Measurements from ENCODE around the gene CTRB2.
"Not testable (repeated sequence)": the region's sequence is repeated elsewhere in the genome, so short reads cannot be mapped to it uniquely, and the experiment has no call there.

The CTRB2 gene

GRCh38 chr16:75241955-75242354 is 35.0 kb upstream of the CTRB2 start:
- DNase-seq = no peak

DNA sequence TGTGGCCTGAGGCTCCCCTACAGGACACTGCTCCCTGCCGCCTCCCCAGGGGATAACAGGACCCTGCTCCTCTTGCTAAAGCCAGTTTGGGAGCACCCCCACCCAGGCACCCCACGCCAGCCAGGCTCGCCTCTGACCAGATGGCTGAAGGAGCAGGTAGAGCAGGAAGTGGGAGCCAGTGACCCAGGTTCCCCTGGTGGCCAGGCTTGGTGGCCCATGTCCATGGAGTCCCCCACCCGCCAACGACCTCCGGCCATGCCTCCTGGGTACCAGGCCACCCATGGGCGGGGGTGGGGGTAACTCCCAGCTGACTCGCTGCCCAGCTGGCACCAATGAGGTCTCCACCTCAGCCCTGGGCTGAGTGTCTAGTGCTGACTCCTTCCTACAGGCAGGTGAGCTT is 34.5 kb upstream of the CTRB2 start:
- no peak for DNase-seq

DNA sequence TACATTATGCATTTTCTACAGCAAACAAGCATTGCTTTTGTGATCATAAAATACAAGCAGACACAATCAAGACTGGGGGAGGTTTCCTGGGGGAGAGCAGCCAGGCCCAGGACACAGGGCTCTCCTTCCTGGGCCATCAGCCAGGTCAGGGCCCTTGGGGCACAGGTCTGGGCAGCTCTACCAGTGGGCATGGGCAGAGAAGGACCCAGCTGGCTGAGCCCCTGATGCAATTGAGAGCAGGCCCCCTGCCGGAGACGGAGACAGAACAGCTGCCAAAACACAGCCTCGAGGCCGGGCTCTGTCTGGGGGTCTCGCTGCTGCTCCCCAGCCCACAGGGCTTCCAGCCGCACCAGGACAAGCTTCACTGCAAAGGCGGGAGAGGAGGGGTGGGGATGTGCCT is 33.7 kb upstream of the CTRB2 start:
- DNase-seq = not testable (repeated sequence)

DNA sequence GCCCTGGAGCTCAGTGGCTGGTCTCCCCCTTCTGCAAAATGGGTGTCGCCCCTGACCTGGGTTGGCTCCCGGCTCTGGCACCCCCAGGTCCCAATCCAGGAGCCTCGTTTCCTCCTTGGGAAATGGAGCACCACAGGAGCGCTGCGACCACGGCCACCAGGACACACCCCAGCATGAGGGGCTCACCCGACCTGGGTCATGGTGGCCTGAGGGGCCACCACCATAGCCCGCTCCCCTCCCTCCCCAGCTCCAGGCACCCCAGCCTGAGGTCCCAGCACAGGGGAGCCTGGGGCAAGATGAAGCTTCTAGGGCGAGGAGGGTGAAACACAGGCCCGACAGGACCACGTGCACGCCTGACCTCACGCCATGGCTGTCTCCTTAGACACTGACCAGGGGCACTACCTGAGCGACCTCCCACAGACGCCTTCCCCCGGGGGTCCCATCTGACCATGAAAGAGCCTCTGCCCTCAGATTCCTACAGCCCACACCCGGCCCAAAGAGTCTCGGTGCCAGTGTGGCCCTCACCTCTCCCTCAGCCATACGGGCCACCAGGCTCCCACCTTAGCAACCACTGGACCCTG is 32.7 kb upstream of the CTRB2 start:
- no peak for DNase-seq

- DNase-seq = peak; percentile 62
Measured at GRCh38 chr16:75238853-75239541, 32.0 kb upstream of the CTRB2 start.

- DNase-seq = peak; percentile 65
Measured at GRCh38 chr16:75238132-75238852, 31.3 kb upstream of the CTRB2 start.

- DNase-seq = no peak
Measured at GRCh38 chr16:75237398-75238131, 30.6 kb upstream of the CTRB2 start.

DNA sequence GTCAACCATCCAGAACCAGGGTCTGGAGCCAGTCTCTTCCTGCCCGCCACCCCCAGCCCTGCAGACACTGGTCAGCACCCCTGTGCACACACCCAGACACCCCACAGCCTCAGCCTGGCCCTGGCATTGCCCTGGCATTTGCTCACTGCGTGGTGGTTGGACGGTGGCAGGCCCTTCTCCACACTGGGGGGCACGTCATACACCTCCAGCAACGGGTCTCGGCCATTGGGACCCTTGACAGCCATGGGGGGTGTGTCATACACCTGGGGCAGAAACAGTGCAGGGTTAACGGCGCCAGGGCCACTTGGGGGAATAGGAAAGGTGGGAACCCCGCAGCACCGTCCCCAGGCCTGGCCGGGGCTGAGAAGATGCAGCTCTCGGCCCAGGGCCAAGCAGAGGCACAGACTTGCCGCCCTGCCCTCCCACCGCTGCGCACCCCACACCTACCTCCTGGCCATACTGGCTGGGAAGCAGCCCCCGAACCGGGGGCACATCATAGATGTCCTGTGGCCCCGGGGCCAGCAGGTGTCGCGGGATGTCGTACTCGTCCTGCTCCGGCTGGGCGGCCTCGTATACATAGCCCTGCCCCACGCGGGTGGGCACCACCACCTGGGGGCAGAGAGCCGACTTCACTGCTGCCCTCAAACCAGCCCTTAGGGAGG is 29.9 kb upstream of the CTRB2 start:
- no peak for DNase-seq

- no peak for DNase-seq
Measured at GRCh38 chr16:75236232-75236631, 29.3 kb upstream of the CTRB2 start.

DNA sequence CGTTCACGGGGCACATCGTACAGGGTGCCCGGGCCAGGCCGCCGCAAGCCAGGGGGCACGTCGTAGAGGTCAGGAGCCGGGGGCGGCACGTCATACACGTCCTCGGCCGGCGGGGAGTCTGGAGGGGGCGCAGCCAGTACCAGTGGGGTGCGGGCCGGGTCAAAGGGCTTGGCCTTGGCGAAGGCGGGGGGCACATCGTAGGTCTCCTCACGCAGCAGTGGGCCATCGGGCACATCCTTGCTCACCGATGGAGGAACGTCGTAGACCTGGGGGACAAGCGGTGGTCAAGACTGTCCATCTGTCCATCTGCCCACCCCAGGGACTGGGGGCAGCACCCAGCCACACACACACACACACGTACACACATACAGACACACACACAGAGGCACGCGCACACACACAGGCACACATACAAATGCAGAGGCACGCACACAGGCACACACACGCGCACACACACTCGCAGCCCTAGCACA is 28.8 kb upstream of the CTRB2 start:
- DNase-seq = no peak

DNA sequence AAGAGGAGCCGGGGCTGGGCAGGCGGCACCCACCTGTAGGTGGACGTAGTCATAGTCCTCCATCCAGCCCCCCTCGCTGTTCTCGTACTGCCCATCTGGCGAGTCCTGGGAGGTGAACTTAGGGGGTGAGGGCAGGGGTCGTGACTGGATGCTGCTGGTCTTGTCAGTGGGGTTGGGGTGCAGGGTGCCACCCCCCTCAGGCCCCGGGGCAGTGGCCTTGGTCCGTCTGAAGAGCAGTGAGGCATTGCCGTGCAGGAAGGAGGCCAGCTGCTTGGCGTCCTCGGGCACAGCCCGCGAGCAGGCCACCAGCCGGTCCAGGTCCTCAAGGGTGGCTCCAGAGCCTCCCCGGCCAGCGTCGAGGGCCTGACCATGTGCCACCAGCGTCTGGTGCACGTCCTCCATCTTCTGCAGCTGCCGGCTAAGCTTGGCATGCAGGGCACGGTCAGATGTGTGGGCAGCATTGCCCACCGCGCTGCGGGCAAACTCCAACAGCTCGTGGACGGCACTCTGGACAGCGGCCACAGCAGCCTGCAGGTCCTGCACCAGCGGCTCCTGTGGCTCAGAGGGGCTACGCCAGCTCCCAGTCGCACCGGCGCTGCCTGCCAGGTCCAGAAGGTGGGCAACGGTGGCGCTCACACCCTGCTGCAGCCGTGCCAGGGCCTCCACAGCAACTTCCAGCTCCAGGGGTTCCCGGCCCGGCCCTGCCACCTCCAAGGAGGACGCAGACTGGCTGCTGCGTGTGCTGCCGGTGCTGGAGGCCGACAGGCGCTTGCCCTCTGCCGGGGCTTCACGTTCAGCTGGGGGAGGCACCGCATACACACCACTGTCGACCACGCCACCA is 28.1 kb upstream of the CTRB2 start:
- DNase-seq = no peak

DNA sequence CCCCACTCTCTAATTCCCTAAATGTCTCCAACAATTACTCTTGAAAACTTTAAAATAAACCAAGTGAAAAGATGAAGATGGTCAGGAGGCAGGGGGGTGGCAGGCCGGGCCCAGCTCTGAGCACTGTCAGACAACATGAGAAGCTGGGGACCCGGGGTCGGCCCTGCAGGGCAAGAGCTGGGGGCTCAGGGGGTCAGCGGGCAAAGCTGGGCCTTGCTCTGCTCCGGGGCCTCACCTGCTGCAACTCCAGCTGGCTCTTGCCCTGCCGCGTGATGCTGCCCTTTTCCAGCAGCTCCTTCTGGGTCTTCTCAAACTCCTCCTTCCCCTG is 26.6 kb upstream of the CTRB2 start:
- DNase-seq = no peak

GRCh38 chr16:75231570-75231969 is 24.6 kb upstream of the CTRB2 start:
- no peak for DNase-seq

DNA sequence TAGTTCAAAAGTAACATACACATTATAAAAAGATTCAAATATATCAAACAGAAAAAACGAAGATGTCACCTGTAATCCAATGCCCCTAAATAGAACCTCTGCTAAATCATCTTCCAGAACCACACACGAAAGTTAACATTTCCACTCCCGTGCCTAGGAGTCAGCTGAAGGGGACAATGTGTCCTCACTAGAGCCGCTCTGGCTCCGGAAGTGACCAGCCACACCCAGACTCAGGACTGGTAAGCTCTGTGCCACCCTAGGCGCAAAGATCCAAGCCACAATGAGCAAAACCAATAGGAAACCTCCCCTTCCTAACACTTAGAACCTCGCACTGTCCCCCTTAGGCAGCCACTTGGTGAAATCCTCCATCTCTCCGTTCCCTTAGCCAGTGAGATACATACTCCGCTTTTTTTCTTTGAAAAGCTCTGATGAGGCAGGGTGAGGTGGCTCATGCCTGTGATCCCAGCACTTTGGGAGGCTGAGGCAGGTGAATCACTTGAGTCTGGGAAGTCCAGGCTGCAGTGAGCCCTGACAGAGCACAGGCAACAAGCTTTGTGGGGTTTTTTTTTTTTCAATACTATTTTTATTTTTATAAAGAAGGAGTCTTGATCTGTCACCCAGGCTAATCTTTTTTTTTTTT is 23.6 kb upstream of the CTRB2 start:
- DNase-seq = no peak

DNA sequence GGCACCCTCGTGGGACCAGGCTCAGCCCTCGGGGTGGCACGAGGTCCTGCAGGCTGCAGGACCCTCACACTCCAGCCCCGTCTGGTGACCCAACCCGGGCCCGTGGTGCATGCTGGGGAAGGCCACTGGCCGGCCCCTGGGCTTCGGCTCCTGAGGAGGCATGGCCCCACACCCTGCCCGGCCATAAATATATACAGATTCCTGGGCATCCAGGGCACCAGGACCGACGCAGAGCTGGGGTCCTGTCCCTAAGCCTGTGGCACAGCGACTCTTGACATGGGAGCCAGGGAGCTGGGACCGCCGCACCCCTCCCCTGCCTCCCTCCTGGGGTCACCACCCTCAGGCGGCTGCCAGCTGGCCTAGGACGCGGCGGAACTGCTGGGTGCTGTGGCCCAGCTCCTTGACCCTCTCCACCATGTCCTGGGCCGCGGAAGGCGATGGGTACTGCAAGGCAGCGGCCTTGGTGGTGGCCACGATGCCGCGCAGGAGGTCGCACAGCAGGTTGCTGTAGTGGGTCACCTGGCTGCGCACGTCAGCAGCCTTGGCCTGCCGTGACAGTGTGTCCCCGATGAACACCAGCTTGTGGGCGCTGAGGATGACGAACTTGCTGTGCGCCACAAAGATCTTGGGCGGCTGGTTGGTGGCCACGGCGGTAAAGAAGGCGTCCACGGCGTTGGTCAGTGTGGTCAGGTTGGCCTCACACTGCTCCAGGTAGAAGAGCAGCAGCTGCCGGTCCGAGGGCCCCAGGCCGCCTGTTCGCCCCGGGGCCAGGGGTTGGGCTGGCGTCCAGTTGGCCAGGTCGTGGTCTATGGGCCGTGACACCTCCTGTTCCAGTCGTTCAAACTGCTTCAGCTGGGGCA is 22.4 kb upstream of the CTRB2 start:
- no peak for DNase-seq

GRCh38 chr16:75228143-75228976 is 21.4 kb upstream of the CTRB2 start:
- no peak for DNase-seq

- DNase-seq = no peak
Measured at GRCh38 chr16:75227361-75228142, 20.6 kb upstream of the CTRB2 start.

- DNase-seq = no peak
Measured at GRCh38 chr16:75226550-75227360, 19.8 kb upstream of the CTRB2 start.
